Endothelial cell of umbilical vein (primary cell): Measurements from ENCODE around the gene RPS5. TPM values are rescaled to one million over a fixed set of nuclear protein-coding genes. Genes with fewer than 3 reads are reported as not detected.

ENCODE experiments used
- BruUV-seq: library from RNA; stranded (reverse); fragments of 400-500 nt; replicated peaks from 2 replicates; lab custom pipeline; 2021; lab: Mats Ljungman, UMichigan
- CTCF ChIA-PET: fragments of 300-600, 350-600 bp; sonication (Branson Sonifier 250); formaldehyde crosslinking; loops from one replicate; lab custom pipeline; 2021; ENCODE audit warnings: antibody characterized with exemption, inconsistent platforms; lab: Charles Lee
- POLR2A ChIA-PET: fragments of 300-600, 350-600 bp; sonication (Branson Sonifier 250); formaldehyde crosslinking; loops from one replicate; lab custom pipeline; 2021; ENCODE audit warnings: antibody characterized with exemption, inconsistent platforms; lab: Charles Lee
- DNase-seq: peaks from one replicate; pipeline ENCODE4 v3.0.0-alpha.2; 2011; ENCODE audit warnings: low read depth, low spot score
- FAIRE-seq: peaks from 2 replicates; lab custom pipeline; 2011; peaks lifted over from hg19 to GRCh38; lab: Jason Lieb, UNC
- H2AFZ ChIP-seq: 2 replicates; pipeline ENCODE4 v1.6.0; 2012; ENCODE audit warnings: low read depth, low read length, control low read depth, inconsistent platforms
- H3K27ac ChIP-seq: 2 replicates; pipeline ENCODE4 v1.5.1; 2011; ENCODE audit warnings: low read depth, mild to moderate bottlenecking, control low read depth, low read length, moderate library complexity; ENCODE audit not compliant: insufficient read depth
- H3K27me3 ChIP-seq, 2 experiments: 2 replicates each; pipeline versions ENCODE4 v1.6.0 to v1.6.1; 2011; ENCODE audit warnings: low read length in 2 of 2, mixed read lengths in 1 of 2; ENCODE audit not compliant: control insufficient read depth in 2 of 2, insufficient read depth in 2 of 2
- H3K36me3 ChIP-seq, 2 experiments: 2 replicates in 1 of 2; 3 replicates in 1 of 2; pipeline ENCODE4 v1.5.1; 2011; ENCODE audit warnings: low read length in 2 of 2, mild to moderate bottlenecking in 1 of 2, moderate library complexity in 1 of 2; ENCODE audit not compliant: control insufficient read depth in 2 of 2, insufficient read depth in 2 of 2; ENCODE audit errors: extremely low read depth in 1 of 2
- H3K4me1 ChIP-seq: 3 replicates; pipeline ENCODE4 v1.5.1; 2011; ENCODE audit warnings: mild to moderate bottlenecking, low read length; ENCODE audit not compliant: control insufficient read depth, insufficient read depth; ENCODE audit errors: extremely low read depth
- H3K4me2 ChIP-seq: 2 replicates; pipeline ENCODE4 v1.6.1; 2011; ENCODE audit warnings: low read length, control low read depth, mixed read lengths; ENCODE audit not compliant: insufficient read depth
- H3K4me3 ChIP-seq, 3 experiments: fragments of 200-600 bp in 1 of 3; sonication (generic), shearing (Covaris generic) in 1 of 3; replicated peaks in 1 of 3; 2 replicates each; pipeline ENCODE4 v1.5.1; 2011 to 2016; ENCODE audit warnings: control low read depth in 3 of 3, low read length in 3 of 3, mild to moderate bottlenecking in 2 of 3, inconsistent platforms in 1 of 3, low read depth in 1 of 3, moderate library complexity in 1 of 3; ENCODE audit not compliant: insufficient read depth in 1 of 3
- H3K79me2 ChIP-seq: 2 replicates; pipeline ENCODE4 v1.6.0; 2012; ENCODE audit warnings: low read length, inconsistent platforms; ENCODE audit not compliant: control insufficient read depth, insufficient read depth
- H3K9ac ChIP-seq: replicated peaks from 2 replicates; pipeline ENCODE3; 2011; ENCODE audit warnings: low read length, control low read depth; ENCODE audit not compliant: insufficient read depth; ENCODE audit errors: extremely low read depth
- H3K9me1 ChIP-seq: replicated peaks from 3 replicates; pipeline ENCODE4 v1.6.0; 2011; ENCODE audit warnings: mild to moderate bottlenecking, low read length; ENCODE audit not compliant: control insufficient read depth, insufficient read depth; ENCODE audit errors: extremely low read depth
- H3K9me3 ChIP-seq: replicated peaks from 2 replicates; pipeline ENCODE4 v1.5.1; 2012; ENCODE audit warnings: low read length, inconsistent platforms; ENCODE audit not compliant: control insufficient read depth, insufficient read depth
- H4K20me1 ChIP-seq: replicated peaks from 2 replicates; pipeline ENCODE3; 2011; ENCODE audit warnings: mild to moderate bottlenecking, low read length; ENCODE audit not compliant: control insufficient read depth, insufficient read depth; ENCODE audit errors: extremely low read depth
- GATA2 ChIP-seq: IDR thresholded peaks from 2 replicates; pipeline ENCODE4 v1.7.0; 2011; ENCODE audit warnings: low read depth, mild to moderate bottlenecking, moderate library complexity, mixed read lengths, low read length; ENCODE audit not compliant: insufficient read length, insufficient read depth
- JUN ChIP-seq: IDR thresholded peaks from 2 replicates; pipeline ENCODE4 v1.6.1; 2011; ENCODE audit warnings: borderline replicate concordance, low read depth; ENCODE audit not compliant: insufficient read length, insufficient read depth
- MYC ChIP-seq: IDR thresholded peaks from one replicate; pipeline ENCODE4 v1.6.1; 2011; ENCODE audit warnings: mild to moderate bottlenecking, low read depth, low read length
- POLR2A ChIP-seq: IDR thresholded peaks from 2 replicates; pipeline ENCODE4 v1.6.1; 2012; ENCODE audit warnings: low read depth, mild to moderate bottlenecking, control low read depth, low read length
- POLR2AphosphoS5 ChIP-seq: IDR thresholded peaks from 2 replicates; pipeline ENCODE4 v1.6.1; 2012; ENCODE audit warnings: low read depth, mild to moderate bottlenecking, control low read depth, low read length, moderate library complexity; ENCODE audit not compliant: insufficient read depth
- dilution Hi-C: fragments of 300-500 bp; cut with MboI; formaldehyde crosslinking; loops from one replicate; pipeline ENCODE4 v1.15.0; 2019; ENCODE audit warnings: low sequenced_read_pairs; ENCODE audit not compliant: extremely low pct_ligation_motif_present
- intact Hi-C: fragments of 100-400 bp; cut with micrococcal nuclease; formaldehyde crosslinking; loops from one replicate; pipeline ENCODE4 v1.10.0; 2022
- polyA plus RNA-seq, 4 experiments: library from polyadenylated mRNA; depleted of rRNA in 3 of 4; stranded (reverse) in 3 of 4; unstranded in 1 of 4; fragments of >200 nt; gene quantifications; 2 replicates each; pipeline versions ENCODE4 v1.2.1 to v1.2.3, GENCODE V29; 2011 to 2012; ENCODE audit warnings: missing spikeins in 1 of 4
- total RNA-seq: library from RNA; stranded (reverse); gene quantifications from 2 replicates; pipeline ENCODE4 v1.2.3, GENCODE V29; 2021
- TF ChIP-seq, protein P1 (sequence below): IDR thresholded peaks from 2 replicates; pipeline ENCODE4 v1.6.1; 2011; ENCODE audit not compliant: insufficient read depth, insufficient read length
- TF ChIP-seq, protein P2 (sequence below), 2 donors: IDR thresholded peaks; 1 replicate in 1 of 2; 2 replicates in 1 of 2; pipeline ENCODE4 v1.5.1; 2011; ENCODE audit warnings: low read length in 2 of 2, mild to moderate bottlenecking in 2 of 2, moderate library complexity in 2 of 2, control low read depth in 1 of 2, inconsistent platforms in 1 of 2, low read depth in 1 of 2; ENCODE audit not compliant: insufficient read depth in 1 of 2; ENCODE audit errors: extremely low read depth in 1 of 2

The RPS5 gene
- total and polyA plus RNA-seq, 2 donors (not counting 3 experiments of a cell fraction or from before 2014, with no cell fraction given): 993 to 3,430 TPM

DNA sequence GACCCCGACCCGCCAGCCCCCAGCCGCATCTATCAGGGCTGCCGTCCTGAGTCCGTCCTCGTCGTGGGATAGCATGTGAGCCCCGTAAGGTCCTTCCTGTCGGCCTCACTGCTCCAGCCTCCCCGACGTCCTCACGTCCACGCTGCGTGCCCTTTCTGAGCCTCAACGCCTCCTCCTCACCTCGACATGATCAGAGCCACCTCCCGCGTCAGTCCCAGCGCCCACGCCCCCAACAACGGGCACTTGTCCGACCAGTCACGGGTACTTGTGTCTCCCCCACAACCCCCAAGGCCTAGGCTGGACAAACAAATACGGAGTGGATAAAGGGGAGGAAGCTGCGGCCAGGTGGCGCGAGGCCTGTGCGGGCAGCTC is 25.2 kb upstream of the RPS5 start:
- ChIA-PET POLR2A (interaction anchor here (1.0 to 1.2 kb wide), 2 partner anchors 14 to 19 kb away, joined by 3 to 6 read pairs; partner anchors contain the start of gene ZNF837), CTCF (no interaction called here)
- DNase-seq: no peak
- H2AFZ ChIP-seq: peak overlapping the region; percentile 70
- no peaks in the 10 kb centered on the region for H3K79me2 ChIP-seq
- peak overlapping the region; percentile 78 for H3K9ac ChIP-seq
- no peaks in the 10 kb centered on the region for H3K36me3 ChIP-seq
- H3K4me1 ChIP-seq: peaks cover 5% of the 10 kb centered on the region
- H4K20me1 ChIP-seq: no peaks in the 10 kb centered on the region
- TF ChIP-seq GATA2: no peak
- no peak for TF ChIP-seq JUN
- TF ChIP-seq, protein P1, sequence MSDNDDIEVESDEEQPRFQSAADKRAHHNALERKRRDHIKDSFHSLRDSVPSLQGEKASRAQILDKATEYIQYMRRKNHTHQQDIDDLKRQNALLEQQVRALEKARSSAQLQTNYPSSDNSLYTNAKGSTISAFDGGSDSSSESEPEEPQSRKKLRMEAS: peak; percentile 46
- dilution Hi-C loops: no loop called here
- peak overlapping the region; percentile 35 to 66 (median 51) for H3K4me3 ChIP-seq
- peak overlapping the region; percentile 57 for H3K27ac ChIP-seq
- intact Hi-C loops: loop anchor here (1.0 to 2.0 kb wide), 8 partner anchors 19 to 179 kb away; partner anchors contain the start of genes ERVK3-1, ZNF274, ZNF446 and ZNF544
- peak overlapping the region; percentile 73 for H3K4me2 ChIP-seq
- peaks cover 11 to 12% of the 10 kb centered on the region in 2 experiments for H3K27me3 ChIP-seq
- no peak for FAIRE-seq
- no peaks in the 10 kb centered on the region for H3K9me1 ChIP-seq
- BruUV-seq: no TSS peak
- no peaks in the 10 kb centered on the region for H3K9me3 ChIP-seq

DNA sequence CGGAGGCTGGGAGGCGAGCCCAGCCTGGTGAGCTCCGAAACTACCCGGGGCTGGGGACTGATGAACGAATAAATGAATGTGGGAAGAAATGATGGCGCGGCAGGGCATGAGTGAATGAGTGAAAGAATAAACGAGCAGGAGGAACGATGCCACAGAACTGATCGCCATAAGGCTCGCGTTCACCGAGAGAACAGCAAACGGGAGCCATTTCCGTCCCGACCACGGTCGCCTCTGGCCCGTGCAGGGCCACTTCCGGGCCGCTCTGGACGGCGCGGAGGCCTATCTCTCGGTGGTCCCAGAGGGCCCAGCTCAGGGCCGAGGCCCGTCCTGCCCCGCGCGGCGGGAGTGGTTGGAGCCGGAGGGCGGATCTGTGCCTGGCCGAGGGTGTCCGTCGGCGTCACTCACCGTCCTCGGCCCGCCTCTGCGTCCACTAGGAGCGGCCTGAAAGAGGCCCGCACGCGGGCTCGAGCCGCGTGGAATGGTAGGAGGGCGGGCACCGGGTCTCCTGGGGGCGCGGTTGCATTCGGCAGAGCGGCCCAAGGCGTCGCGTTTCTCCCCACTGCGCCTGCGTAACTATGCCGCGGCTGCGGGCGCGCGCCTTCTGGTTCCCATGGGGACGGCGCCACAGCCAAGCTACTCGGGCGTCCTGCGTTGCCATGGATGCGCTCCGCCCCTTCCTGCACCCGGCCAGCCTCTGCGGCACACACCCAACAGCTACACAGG is 24.6 kb upstream of the RPS5 start, which contains the start of gene ZNF497:
Gene ZNF497 (minus strand): TSS at position 480 of the 723 bp plus-strand sequence. CDS start 5,116 bp downstream, outside the sequence.
- Histone ChIP-seq H4K20me1 (no peaks in the 10 kb centered on the region), H3K9me1 (no peaks in the 10 kb centered on the region), H3K9ac (peak within 1 kb of the TSS; percentile 78), H3K4me3 (peak within 1 kb of the TSS; percentile 35 to 66 (median 51)), H3K36me3 (no peaks in the 10 kb centered on the region), H3K9me3 (no peaks in the 10 kb centered on the region), H3K4me2 (peak within 1 kb of the TSS; percentile 73), H3K4me1 (peaks cover 3% of the 10 kb centered on the region), H3K27me3 (peaks cover 12 to 14% of the 10 kb centered on the region in 2 experiments), H3K27ac (peak within 1 kb of the TSS; percentile 57), H3K79me2 (no peaks in the 10 kb centered on the region), H2AFZ (peak within 1 kb of the TSS; percentile 74)
- peak; percentile 98 for DNase-seq
- ChIA-PET CTCF (interaction anchor here (0.9 to 1.5 kb wide), 4 partner anchors 13 to 152 kb away, joined by 3 to 7 read pairs (median 3); partner anchors contain the start of genes ZNF584 and ZSCAN22), POLR2A (interaction anchor here (0.6 to 1.2 kb wide), 5 partner anchors 15 to 179 kb away, joined by 3 to 6 read pairs (median 3); partner anchors contain the start of genes ZNF274, ZNF584 and ZNF837)
- intact Hi-C loops: loop anchor here (1.0 to 2.0 kb wide), 8 partner anchors 19 to 180 kb away; partner anchors contain the start of genes ERVK3-1, ZNF274, ZNF446 and ZNF544
- peak; percentile 97 for FAIRE-seq
- dilution Hi-C loops: no loop called here
- BruUV-seq: TSS peak; percentile 89
- no peak for TF ChIP-seq GATA2
- TF ChIP-seq POLR2A: peak; percentile 93
- no peak for TF ChIP-seq MYC
- TF ChIP-seq POLR2AphosphoS5: peak; percentile 67
- TF ChIP-seq, protein P1: peak; percentile 75
- TF ChIP-seq, protein P2, sequence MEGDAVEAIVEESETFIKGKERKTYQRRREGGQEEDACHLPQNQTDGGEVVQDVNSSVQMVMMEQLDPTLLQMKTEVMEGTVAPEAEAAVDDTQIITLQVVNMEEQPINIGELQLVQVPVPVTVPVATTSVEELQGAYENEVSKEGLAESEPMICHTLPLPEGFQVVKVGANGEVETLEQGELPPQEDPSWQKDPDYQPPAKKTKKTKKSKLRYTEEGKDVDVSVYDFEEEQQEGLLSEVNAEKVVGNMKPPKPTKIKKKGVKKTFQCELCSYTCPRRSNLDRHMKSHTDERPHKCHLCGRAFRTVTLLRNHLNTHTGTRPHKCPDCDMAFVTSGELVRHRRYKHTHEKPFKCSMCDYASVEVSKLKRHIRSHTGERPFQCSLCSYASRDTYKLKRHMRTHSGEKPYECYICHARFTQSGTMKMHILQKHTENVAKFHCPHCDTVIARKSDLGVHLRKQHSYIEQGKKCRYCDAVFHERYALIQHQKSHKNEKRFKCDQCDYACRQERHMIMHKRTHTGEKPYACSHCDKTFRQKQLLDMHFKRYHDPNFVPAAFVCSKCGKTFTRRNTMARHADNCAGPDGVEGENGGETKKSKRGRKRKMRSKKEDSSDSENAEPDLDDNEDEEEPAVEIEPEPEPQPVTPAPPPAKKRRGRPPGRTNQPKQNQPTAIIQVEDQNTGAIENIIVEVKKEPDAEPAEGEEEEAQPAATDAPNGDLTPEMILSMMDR (IDR thresholded peaks at IDR 0.05; ENCODE audit: extremely low read depth in 1 of 2, insufficient read depth in 1 of 2, low read depth in 1 of 2, low read length in 2 of 2): peak in 1 of 2 donors; percentile 9
- TF ChIP-seq JUN: no peak
